Islet of Langerhans (tissue), 1 donor: ENCODE measurements around the gene FOXO1.

Experiments
- FAIRE-seq: peaks from one replicate; lab custom pipeline; 2011; peaks lifted over from hg19 to GRCh38; lab: Jason Lieb, UNC

Gene FOXO1

GRCh38 chr13:40572961-40573360 is 93.5 kb downstream of the FOXO1 start:
- no peak for FAIRE-seq

- FAIRE-seq: no peak
Measured at GRCh38 chr13:40571338-40571963, 95.0 kb downstream of the FOXO1 start.

GRCh38 chr13:40570930-40571329 is 95.5 kb downstream of the FOXO1 start:
- no peak for FAIRE-seq

GRCh38 chr13:40569024-40569350 is 97.5 kb downstream of the FOXO1 start:
- no peak for FAIRE-seq

GRCh38 chr13:40568246-40569023 is 98.0 kb downstream of the FOXO1 start:
- FAIRE-seq: no peak

- no peak for FAIRE-seq
Measured at GRCh38 chr13:40566811-40567210, 99.6 kb downstream of the FOXO1 start.

- no peak for FAIRE-seq
Measured at GRCh38 chr13:40565282-40566148, 100.9 kb downstream of the FOXO1 start.

GRCh38 chr13:40564342-40565001 is 102.0 kb downstream of the FOXO1 start:
- FAIRE-seq: no peak

- no peak for FAIRE-seq
Measured at GRCh38 chr13:40563350-40564125, 102.9 kb downstream of the FOXO1 start.

GRCh38 chr13:40562975-40563349 is 103.5 kb downstream of the FOXO1 start:
- no peak for FAIRE-seq

- no peak for FAIRE-seq
Measured at GRCh38 chr13:40559915-40560314, 106.5 kb downstream of the FOXO1 start.

- FAIRE-seq: peak; percentile 88
Measured at GRCh38 chr13:40558656-40559055, 107.8 kb downstream of the FOXO1 start.

- FAIRE-seq: no peak
Measured at GRCh38 chr13:40556453-40556852, 110.0 kb downstream of the FOXO1 start.

- FAIRE-seq: no peak
Measured at GRCh38 chr13:40553356-40553755, 113.1 kb downstream of the FOXO1 start.

- FAIRE-seq: peak; percentile 68
Measured at GRCh38 chr13:40552895-40553294, 113.5 kb downstream of the FOXO1 start.

- FAIRE-seq: no peak
Measured at GRCh38 chr13:40550130-40550529, 116.3 kb downstream of the FOXO1 start.

GRCh38 chr13:40549500-40550094 is 116.8 kb downstream of the FOXO1 start:
- no peak for FAIRE-seq

- FAIRE-seq: no peak
Measured at GRCh38 chr13:40547591-40548315, 118.7 kb downstream of the FOXO1 start.

GRCh38 chr13:40546047-40546446 is 120.4 kb downstream of the FOXO1 start:
- no peak for FAIRE-seq

GRCh38 chr13:40540328-40541044 is 126.0 kb downstream of the FOXO1 start:
- FAIRE-seq: no peak
